GM19043 (cell line): ENCODE measurements around the gene UBA1.

Experiments used
- ATAC-seq: cut with Tn5 transposase; IDR thresholded peaks from one replicate; pipeline ENCODE4 v1.9.1; 2021; ENCODE audit warnings: low read depth; ENCODE audit not compliant: unreplicated experiment

The UBA1 gene

DNA sequence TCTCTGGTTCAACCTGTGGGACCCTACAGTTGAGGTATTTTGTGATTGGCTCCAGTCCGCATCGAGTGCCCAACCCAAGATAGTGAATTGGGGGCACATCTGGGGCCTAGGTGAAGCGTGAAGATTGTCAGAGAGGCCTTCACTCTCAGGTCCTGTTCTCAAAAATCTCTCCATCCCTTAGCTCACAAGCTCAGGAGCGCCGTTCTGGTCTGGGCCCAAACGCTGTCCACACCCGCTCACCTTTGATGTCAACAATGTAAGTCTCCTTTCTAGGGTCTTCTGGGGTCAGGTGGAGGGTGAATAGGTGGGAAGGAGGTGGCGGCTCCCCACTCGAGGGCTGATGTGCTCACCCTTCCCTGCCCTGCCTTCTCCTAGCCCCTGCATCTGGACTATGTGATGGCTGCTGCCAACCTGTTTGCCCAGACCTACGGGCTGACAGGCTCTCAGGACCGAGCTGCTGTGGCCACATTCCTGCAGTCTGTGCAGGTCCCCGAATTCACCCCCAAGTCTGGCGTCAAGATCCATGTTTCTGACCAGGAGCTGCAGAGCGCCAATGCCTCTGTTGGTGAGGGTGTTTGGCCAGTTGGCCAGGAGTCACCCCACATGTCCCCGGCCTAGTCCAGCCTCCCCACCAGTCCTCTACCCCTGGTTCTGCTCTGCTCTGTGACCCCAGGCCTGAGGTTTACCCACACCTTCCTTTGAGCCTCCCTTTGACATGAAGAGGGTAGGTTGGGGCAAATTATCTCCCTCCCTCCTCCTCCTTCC, 17.2 kb downstream of the UBA1 start:
- no peak for ATAC-seq

GRCh38 chrX:47212381-47213293, 19.0 kb downstream of the UBA1 start:
- no peak for ATAC-seq

DNA sequence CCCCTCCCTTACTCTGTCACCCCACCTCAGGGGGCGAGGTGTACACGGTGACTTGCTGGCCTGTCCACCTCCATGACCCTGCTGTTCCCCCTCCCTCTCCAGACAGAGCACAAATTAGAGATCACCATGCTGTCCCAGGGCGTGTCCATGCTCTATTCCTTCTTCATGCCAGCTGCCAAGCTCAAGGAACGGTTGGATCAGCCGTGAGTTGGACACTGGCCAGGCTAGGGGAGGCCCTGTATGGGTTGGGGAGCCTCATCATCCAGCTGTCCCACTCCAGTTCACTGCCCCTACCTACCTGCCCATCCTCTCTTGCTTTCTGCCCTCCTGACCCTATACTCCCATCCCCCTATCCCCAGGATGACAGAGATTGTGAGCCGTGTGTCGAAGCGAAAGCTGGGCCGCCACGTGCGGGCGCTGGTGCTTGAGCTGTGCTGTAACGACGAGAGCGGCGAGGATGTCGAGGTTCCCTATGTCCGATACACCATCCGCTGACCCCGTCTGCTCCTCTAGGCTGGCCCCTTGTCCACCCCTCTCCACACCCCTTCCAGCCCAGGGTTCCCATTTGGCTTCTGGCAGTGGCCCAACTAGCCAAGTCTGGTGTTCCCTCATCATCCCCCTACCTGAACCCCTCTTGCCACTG, 20.9 kb downstream of the UBA1 start:
- no peak for ATAC-seq

- no peak for ATAC-seq
Measured at GRCh38 chrX:47215291-47215900, 21.8 kb downstream of the UBA1 start.

DNA sequence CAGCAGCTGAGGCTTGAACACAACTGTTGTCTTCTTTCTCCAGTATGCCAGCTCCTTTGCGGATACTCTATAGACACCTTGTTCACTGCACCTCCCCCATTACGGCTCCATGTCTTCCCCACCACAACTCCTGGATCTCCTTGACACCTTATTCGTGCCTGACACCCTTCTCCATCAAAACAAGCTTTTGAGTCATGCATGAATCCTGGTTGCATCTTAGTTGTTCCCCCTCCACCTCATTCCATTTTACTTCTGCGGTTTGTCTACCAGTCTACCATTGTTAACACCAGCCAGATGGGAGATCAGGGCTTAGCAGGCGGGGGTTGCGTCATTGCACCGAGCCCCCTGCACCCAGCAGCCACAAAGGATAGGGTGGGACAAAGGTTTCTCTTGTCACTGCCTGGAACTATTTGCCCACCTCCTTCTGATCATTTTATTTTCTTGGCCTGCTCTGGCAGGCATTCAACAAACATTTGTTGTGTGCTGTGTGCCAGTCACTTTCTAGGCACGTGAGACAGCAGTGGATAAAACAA, 22.8 kb downstream of the UBA1 start:
- no peak for ATAC-seq

DNA sequence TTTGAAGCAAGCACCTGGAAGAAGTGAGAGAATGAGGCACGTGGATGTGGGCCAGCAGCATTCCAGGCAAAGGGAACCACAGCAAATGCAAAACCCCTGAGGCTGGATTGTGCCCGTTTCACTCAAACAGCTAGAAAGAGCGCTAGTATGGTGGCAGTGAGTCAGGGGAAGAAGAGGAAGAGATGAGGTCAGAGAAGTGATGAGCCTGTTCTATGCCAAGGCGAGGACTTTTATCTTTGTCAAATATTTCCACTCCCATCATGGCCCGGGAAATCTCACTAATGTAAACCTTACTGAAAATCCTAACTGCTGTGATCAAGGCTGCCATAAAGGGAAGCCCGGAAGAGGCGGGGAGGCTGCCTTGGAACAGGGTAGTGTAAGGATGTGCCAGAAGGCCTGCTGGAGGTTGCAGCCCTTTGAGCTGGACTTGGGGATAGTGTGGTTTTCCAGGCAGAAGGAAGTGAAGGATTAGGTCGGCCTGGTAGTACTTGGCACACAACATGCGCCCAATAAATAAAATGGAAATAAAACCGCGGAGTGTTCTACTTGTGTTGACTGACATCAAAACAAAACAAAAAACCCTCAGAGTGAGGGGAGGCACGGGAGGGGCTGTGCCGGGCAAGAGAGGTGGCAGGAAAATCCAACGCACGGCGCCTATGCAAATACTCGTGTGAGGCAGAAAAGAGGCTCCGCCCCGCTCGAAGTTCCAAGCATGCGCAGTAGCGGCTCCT, 23.7 kb downstream of the UBA1 start:
- no peak for ATAC-seq

DNA sequence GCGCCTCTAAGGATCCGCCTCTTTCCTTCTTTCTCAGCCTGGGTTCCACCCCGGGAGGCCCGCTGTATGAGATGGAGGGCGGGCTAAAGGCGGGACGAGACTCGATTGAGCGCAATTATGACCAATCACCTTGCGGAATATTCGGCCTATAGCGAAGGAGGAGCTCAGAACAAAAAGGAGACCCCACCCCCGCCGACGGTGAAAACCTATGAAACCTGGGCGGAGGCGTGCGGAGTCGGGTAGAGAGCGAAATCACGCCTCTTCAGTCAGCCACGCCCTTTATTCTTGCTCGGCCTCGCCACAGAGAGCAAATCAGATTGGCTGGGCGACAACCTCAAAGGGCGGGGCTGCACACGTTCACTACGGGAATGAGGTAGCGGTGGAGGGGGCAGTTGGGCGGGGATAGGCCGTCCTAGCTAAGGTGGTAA, 24.2 kb downstream of the UBA1 start:
- peak; percentile 89 for ATAC-seq

DNA sequence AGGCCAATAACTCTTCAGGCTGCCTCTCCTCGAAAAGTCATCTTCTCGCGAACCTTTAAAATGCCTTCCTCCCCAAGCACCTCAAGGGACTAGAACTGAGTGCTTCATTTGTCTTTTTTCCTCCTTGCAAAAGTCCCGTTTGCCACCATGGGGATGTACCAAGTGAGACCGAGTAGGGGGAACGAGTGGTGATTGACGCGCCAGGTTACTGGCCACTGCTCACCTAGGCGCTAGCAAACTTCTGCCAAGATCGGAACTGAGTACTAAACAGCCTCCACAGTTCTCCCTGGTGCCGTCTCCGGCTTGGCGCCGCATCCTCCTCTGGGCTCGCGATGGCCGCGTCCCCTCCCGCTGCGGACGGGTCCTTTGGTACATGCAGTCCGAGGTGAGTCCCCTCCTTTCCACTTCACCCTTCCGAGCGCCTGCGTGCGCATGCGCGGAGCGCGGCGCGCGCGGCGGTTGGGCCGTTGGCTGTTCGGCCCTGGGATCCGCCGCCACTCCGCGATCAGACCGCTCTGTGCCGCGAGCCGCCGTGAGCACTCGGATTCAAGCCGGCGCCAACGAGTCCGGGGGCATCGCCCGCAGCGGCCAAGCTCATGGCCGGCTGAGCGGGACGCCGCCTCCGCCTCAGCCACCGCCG, 24.8 kb downstream of the UBA1 start, which contains the start of gene CDK16:
Gene CDK16, plus strand, starts transcription at position 402 of the 640 bp plus-strand sequence. CDS start 4,877 bp downstream, outside the sequence.
- peak; percentile 34 for ATAC-seq

- no peak for ATAC-seq
Measured at GRCh38 chrX:47218920-47219815, 25.5 kb downstream of the UBA1 start.

- ATAC-seq = no peak
Measured at GRCh38 chrX:47221756-47222155, 28.1 kb downstream of the UBA1 start.

GRCh38 chrX:47222751-47223350, 29.2 kb downstream of the UBA1 start:
- ATAC-seq = no peak

GRCh38 chrX:47223476-47224250, 30.0 kb downstream of the UBA1 start:
- ATAC-seq = no peak

DNA sequence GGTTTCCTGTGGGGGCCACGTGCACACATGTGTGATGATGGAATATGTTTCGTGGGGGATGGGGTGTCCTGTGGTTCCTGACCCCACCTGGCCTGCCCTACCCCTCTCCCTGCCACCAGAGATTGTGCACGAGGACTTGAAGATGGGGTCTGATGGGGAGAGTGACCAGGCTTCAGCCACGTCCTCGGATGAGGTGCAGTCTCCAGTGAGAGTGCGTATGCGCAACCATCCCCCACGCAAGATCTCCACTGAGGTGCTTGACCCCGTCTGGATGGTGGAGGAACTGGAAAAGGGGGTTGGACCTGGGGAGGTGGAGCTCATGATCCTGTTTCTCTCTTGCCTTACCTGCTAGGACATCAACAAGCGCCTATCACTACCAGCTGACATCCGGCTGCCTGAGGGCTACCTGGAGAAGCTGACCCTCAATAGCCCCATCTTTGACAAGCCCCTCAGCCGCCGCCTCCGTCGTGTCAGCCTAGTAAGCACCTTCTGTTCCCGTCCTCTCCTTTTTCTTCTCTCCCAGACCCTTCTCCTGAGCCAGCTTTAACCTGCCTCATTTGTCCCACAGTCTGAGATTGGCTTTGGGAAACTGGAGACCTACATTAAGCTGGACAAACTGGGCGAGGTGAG, 30.8 kb downstream of the UBA1 start:
- ATAC-seq = no peak

GRCh38 chrX:47224896-47225290, 31.3 kb downstream of the UBA1 start:
- ATAC-seq = no peak

- no peak for ATAC-seq
Measured at GRCh38 chrX:47226071-47226470, 32.4 kb downstream of the UBA1 start.

- no peak for ATAC-seq
Measured at GRCh38 chrX:47226531-47227333, 33.1 kb downstream of the UBA1 start.
